Subcutaneous abdominal adipose tissue (tissue), 5 donors: Measurements from ENCODE around the gene CCDC116.
A peak's percentile ranks its signal among the peaks of the same experiment; 100 is the strongest.

Experiments used
- H3K27ac ChIP-seq: one replicate; pipeline ENCODE4 v1.7.0; 2013; ENCODE audit warnings: low read depth, mild to moderate bottlenecking, inconsistent platforms, low read length, moderate library complexity
- H3K27me3 ChIP-seq, 5 donors: one replicate each; pipeline ENCODE4 v1.7.0; 2013; ENCODE audit warnings: low read length in 5 of 5, inconsistent platforms in 1 of 5; ENCODE audit not compliant: control insufficient read depth in 5 of 5, insufficient read depth in 4 of 5
- H3K36me3 ChIP-seq, 5 donors: one replicate each; pipeline ENCODE4 v1.7.0; 2013; ENCODE audit warnings: low read length in 5 of 5; ENCODE audit not compliant: control insufficient read depth in 5 of 5, insufficient read depth in 5 of 5
- H3K4me1 ChIP-seq, 5 donors: one replicate each; pipeline ENCODE4 v1.7.0; 2013; ENCODE audit warnings: low read length in 5 of 5, mild to moderate bottlenecking in 3 of 5, moderate library complexity in 1 of 5; ENCODE audit not compliant: control insufficient read depth in 5 of 5, insufficient read depth in 5 of 5
- H3K4me3 ChIP-seq, 5 donors: one replicate each; pipeline ENCODE4 v1.7.0; 2013; ENCODE audit warnings: low read length in 5 of 5, low read depth in 1 of 5
- H3K9ac ChIP-seq, 5 donors: one replicate each; pipeline ENCODE4 v1.7.0; 2013; ENCODE audit warnings: low read length in 5 of 5, mild to moderate bottlenecking in 4 of 5, moderate library complexity in 3 of 5
- H3K9me3 ChIP-seq, 5 donors: one replicate each; pipeline ENCODE4 v1.7.0; 2013; ENCODE audit warnings: low read length in 5 of 5; ENCODE audit not compliant: control insufficient read depth in 5 of 5
- donor health status: healthy.
- donor health status: healthy.
- donor health status: healthy.
- donor health status: healthy.
- donor health status: healthy.

The CCDC116 gene

GRCh38 chr22:21623648-21623970 is 9.0 kb upstream of the CCDC116 start:
- no peaks in the 10 kb centered on the region for H3K9me3 ChIP-seq
- H3K27me3 ChIP-seq: no peaks in the 10 kb centered on the region
- peaks cover 0 to 34% (median 30%) of the 10 kb centered on the region in 5 donors for H3K4me1 ChIP-seq
- H3K36me3 ChIP-seq: peaks cover 0 to 27% (median 14%) of the 10 kb centered on the region in 5 donors
- H3K4me3 ChIP-seq: no peak overlapping the region
- H3K9ac ChIP-seq: no peak overlapping the region
- no peak overlapping the region for H3K27ac ChIP-seq

GRCh38 chr22:21624120-21624879 is 8.3 kb upstream of the CCDC116 start:
- Histone ChIP-seq H3K27me3 (no peaks in the 10 kb centered on the region), H3K4me3 (no peak overlapping the region), H3K9me3 (no peaks in the 10 kb centered on the region), H3K36me3 (peaks cover 0 to 24% (median 13%) of the 10 kb centered on the region in 5 donors), H3K27ac (no peak overlapping the region), H3K4me1 (peaks cover 0 to 40% (median 35%) of the 10 kb centered on the region in 5 donors), H3K9ac (peak overlapping the region in 1 of 5 donors; percentile 7)

DNA sequence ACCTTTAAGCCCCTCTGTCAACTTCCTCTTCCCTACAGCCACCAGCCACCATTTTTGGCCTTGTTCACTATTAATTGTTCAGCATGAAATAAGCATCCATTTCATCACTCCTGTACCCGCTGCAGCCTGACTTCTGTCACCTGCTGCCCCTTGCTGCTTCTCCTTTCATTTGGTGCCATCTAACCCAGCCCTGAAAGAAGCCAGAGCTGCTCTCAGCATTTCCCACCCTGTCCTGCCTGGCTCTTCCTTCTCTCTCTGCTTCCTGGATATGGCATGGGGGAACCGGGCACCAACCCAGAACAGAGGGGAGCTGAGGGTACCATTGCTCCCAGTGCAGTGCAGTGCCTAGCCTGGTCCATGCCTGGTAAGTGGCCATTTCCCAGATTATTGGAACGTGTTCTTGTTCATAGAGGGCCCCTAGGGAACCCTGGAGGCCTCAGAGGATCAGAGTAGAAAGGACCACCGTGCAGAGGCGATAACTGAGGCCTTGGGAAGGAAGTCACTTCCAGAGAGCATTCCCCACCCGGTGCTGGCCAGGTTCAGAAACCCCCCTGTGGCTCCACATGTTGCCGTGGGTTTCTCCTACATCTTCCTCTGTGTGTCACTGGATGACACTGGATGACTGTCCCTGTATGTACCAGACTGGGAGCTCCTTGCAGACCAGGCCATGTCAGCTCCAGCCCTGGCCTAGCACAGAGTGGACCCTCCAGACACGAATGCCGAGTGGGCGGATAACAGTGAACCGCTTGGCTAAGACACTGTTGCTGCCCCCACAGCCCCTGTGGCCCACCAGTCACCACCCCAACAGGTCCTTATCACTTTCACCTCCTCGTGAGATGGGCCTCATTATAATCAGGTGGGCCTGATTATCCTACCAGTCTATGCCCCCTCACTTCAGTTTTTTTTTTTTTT is 7.4 kb upstream of the CCDC116 start:
- H3K27me3 ChIP-seq: no peaks in the 10 kb centered on the region
- peaks cover 0 to 48% (median 40%) of the 10 kb centered on the region in 5 donors for H3K4me1 ChIP-seq
- no peak overlapping the region for H3K4me3 ChIP-seq
- H3K27ac ChIP-seq: no peak overlapping the region
- H3K9me3 ChIP-seq: no peaks in the 10 kb centered on the region
- H3K36me3 ChIP-seq: peaks cover 0 to 24% (median 12%) of the 10 kb centered on the region in 5 donors
- peak overlapping the region in 1 of 5 donors; percentile 11 for H3K9ac ChIP-seq

- H3K9me3 ChIP-seq: no peaks in the 10 kb centered on the region
- peaks cover 0 to 44% (median 40%) of the 10 kb centered on the region in 5 donors for H3K4me1 ChIP-seq
- peaks cover 0 to 21% (median 12%) of the 10 kb centered on the region in 5 donors for H3K36me3 ChIP-seq
These were observed 6.4 kb upstream of the CCDC116 start for GRCh38 chr22:21626073-21626734.

DNA sequence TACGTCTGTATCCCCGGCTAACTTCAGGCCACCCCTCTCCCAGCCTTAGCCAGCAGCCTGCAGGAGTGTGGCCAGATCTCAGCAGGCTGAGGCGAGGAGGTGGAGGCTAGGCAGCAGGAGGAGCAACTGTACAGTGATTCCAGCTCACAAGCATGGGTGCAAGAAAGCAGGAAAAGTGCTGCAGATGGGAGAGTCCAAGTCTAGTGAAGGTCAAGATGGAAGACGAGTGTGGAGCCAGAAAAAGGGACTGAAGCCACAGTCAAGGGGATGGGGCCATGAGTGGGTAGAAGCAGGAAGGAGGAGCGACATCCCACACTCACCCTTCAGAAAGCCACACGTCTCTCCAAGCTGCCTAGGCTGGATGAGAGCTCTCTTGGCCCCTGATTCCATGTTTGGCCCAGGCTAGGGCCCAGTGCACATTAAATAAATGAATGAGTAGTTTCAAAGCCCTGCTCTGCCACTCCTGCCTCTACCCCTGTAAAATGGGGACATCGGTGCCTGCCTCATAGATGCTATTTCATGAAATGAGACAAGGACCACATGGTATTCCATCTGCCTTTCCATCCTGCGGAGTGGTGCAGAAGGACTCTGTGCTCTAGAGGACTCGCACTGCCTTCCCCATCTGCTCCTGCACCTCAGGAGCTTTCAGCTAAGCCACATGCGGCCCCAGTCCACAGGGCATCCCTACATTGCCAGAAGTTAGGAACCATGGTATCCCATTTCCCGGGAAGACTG is 5.7 kb upstream of the CCDC116 start:
- Histone ChIP-seq H3K9ac (no peak overlapping the region), H3K4me1 (peaks cover 0 to 41% (median 39%) of the 10 kb centered on the region in 5 donors), H3K9me3 (no peaks in the 10 kb centered on the region), H3K36me3 (peaks cover 0 to 21% (median 12%) of the 10 kb centered on the region in 5 donors), H3K27ac (no peak overlapping the region), H3K27me3 (no peaks in the 10 kb centered on the region), H3K4me3 (no peak overlapping the region)

More at GRCh38 chr22:21626073-21626734, 6.4 kb upstream of the CCDC116 start:
- no peak overlapping the region for H3K27ac ChIP-seq
- H3K9ac ChIP-seq: no peak overlapping the region
- no peak overlapping the region for H3K4me3 ChIP-seq
- no peaks in the 10 kb centered on the region for H3K27me3 ChIP-seq

DNA sequence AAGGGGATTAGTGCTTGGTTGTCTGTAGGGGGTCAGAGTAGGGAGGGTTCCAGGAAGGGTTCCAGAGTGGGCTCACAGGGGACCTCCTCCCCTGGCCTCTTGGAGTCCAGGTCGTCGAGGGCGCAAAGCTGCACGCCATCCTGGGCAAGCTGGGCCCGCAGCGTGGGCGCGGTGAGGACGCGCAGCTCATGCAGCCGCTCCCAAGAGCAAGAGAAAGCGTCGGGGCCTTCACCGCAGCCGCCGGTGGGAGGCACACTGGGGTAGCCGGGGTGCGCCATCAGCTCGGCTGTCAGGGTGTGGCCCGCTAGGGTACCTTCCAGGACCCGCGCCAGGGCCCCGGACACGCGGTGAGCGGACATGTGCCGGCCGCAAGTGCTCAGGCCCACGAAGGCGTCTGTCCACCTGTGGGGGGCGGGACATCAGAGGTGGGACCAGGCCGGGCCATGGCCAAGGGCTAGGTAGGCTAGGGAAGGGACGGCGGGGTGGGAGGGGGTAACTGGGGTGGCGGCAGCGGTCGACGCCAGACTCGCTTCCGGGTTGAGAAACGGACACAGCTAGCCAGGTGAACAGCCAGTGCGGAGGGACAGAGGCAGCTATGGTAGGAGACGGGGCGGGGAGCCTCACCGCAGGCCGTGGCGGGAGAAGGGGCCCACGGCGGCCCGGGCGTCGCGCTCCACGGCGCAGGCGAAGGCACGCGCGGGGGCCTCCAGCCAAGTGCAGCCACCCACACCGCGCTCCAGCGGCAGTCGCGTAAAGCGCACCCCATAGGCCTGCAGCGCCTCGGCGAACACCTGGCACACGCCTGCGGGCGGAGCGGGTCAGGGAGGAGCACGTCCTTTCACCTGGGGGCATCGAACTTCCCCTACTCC is 3.9 kb upstream of the CCDC116 start:
- Histone ChIP-seq H3K36me3 (peaks cover 0 to 8% (median 0%) of the 10 kb centered on the region in 5 donors), H3K9ac (no peak overlapping the region), H3K4me3 (peak overlapping the region in 4 of 5 donors; percentile 70 to 82 (median 78)), H3K27ac (no peak overlapping the region), H3K27me3 (no peaks in the 10 kb centered on the region), H3K4me1 (peaks cover 0 to 27% (median 24%) of the 10 kb centered on the region in 5 donors), H3K9me3 (no peaks in the 10 kb centered on the region)

DNA sequence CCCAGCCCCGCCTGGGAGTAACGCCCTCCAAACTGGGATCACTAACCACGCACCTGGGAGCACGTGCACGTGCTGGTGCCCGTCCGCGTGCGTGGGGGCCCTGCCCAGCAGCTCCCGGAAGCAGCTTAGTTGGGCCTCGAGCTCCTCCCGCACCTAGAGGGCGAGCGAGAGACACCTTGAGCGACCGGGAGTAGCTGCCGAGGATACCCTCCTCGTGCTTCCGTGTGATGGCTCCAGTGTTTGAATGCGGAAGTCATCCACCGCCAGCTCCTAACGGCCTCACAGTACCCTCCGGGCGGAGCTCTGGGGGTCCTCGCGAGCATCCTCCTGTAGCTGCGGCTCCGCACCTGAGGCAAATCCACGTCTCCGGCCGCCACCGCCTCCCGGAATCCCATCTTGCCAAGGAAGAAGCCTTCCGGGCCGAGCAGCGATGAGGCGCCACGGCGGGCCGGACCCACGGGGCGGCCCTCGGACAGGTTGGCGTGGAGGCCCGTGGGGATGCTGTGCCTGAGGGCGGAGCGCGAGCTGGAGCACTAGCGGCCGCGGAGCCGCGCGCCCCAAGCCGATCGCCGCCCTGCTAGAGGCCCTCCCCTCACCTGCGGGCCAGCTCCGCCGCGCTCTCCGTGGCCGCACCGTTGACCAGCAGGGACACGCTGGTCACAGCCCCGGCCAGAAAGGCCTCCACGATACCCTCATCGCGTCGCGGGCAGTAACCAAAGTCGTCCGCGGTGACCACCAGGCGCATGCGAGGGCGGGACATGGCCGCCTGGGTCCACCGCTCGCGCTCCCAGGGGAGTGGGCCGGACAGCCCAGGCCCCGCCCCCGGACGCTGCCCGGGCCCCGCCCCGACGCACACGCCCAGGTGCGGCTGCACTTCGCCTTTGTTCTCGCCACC is 3.1 kb upstream of the CCDC116 start, which contains the start of gene YDJC:
Gene YDJC (minus strand): TSS at position 768 of the 895 bp plus-strand sequence. CDS start 8 bp downstream, at position 760.
- Histone ChIP-seq H3K9me3 (no peaks in the 10 kb centered on the region), H3K9ac (peak within 1 kb of the TSS in 4 of 5 donors; percentile 52 to 81 (median 66)), H3K27ac (peak within 1 kb of the TSS; percentile 30), H3K27me3 (no peaks in the 10 kb centered on the region), H3K36me3 (peaks cover 0 to 5% (median 0%) of the 10 kb centered on the region in 5 donors), H3K4me1 (peaks cover 0 to 19% (median 16%) of the 10 kb centered on the region in 5 donors), H3K4me3 (peak within 1 kb of the TSS in 4 of 5 donors; percentile 70 to 82 (median 78))

GRCh38 chr22:21631025-21631424 is 1.5 kb upstream of the CCDC116 start:
- Histone ChIP-seq H3K4me3 (no peak overlapping the region), H3K36me3 (peaks cover 0 to 5% (median 0%) of the 10 kb centered on the region in 5 donors), H3K9me3 (no peaks in the 10 kb centered on the region), H3K27ac (no peak overlapping the region), H3K27me3 (no peaks in the 10 kb centered on the region), H3K4me1 (peaks cover 0 to 15% (median 10%) of the 10 kb centered on the region in 5 donors), H3K9ac (no peak overlapping the region)
